Coronary artery (tissue), 2 donors: Measurements from ENCODE around the gene ALPK3.

ENCODE experiments used
- DNase-seq: peaks from one replicate; pipeline ENCODE4 v3.0.0-alpha.2; 2017; ENCODE audit warnings: low spot score
- H3K27ac ChIP-seq, 2 donors: fragments of 200-600 bp; sonication (generic); one replicate each; pipeline ENCODE4 v1.5.1; 2016 to 2019
- H3K4me3 ChIP-seq: fragments of 200-600 bp; sonication (generic); 2 replicates; pipeline ENCODE4 v1.5.1; 2016; ENCODE audit warnings: mild to moderate bottlenecking, moderate library complexity
- CTCF ChIP-seq: fragments of 200-600 bp; sonication (generic); IDR thresholded peaks from one replicate; pipeline ENCODE4 v1.5.1; 2019; ENCODE audit warnings: antibody characterized with exemption

Gene ALPK3

GRCh38 chr15:84885801-84886200 is 68.6 kb downstream of the ALPK3 start:
- DNase-seq = no peak
- Histone ChIP-seq H3K27ac (no peak overlapping the region), H3K4me3 (no peak overlapping the region)
- TF ChIP-seq CTCF = no peak

- H3K4me3 ChIP-seq = no peak overlapping the region
These were observed 69.2 kb downstream of the ALPK3 start for GRCh38 chr15:84886211-84886983.

GRCh38 chr15:84886984-84887299 is 69.8 kb downstream of the ALPK3 start:
- DNase-seq = no peak
- Histone ChIP-seq H3K4me3 (no peak overlapping the region), H3K27ac (no peak overlapping the region)
- no peak for TF ChIP-seq CTCF

More at GRCh38 chr15:84886211-84886983, 69.2 kb downstream of the ALPK3 start:
- no peak overlapping the region for H3K27ac ChIP-seq
- no peak for TF ChIP-seq CTCF
- no peak for DNase-seq

- TF ChIP-seq CTCF = no peak
- DNase-seq = no peak
- no peak overlapping the region for H3K27ac ChIP-seq
- H3K4me3 ChIP-seq = no peak overlapping the region
These were observed 70.8 kb downstream of the ALPK3 start for GRCh38 chr15:84887938-84888337.

GRCh38 chr15:84888639-84889038 is 71.5 kb downstream of the ALPK3 start:
- Histone ChIP-seq H3K27ac (no peak overlapping the region), H3K4me3 (no peak overlapping the region)
- no peak for DNase-seq
- TF ChIP-seq CTCF = no peak

- Histone ChIP-seq H3K4me3 (no peak overlapping the region), H3K27ac (no peak overlapping the region)
- no peak for DNase-seq
- no peak for TF ChIP-seq CTCF
These were observed 72.3 kb downstream of the ALPK3 start for GRCh38 chr15:84889313-84889990.
